Measurements from ENCODE around the gene ALDH8A1.

- no peak for TF ChIP-seq ZNF274 (IDR thresholded peaks at IDR 0.05; ENCODE audit: low read depth, low read length)
- TF ChIP-seq YY1 (IDR thresholded peaks at IDR 0.05; ENCODE audit: insufficient read depth, insufficient read length): no peak
- no peak for TF ChIP-seq SUZ12 (IDR thresholded peaks at IDR 0.05; ENCODE audit: extremely low read depth, insufficient read depth, insufficient read length)
Measured at GRCh38 chr6:134902936-134903335, 47.0 kb downstream of the ALDH8A1 start.
